ENCODE data around the gene WWOX. TPM values are rescaled to one million over a fixed set of nuclear protein-coding genes. Genes with fewer than 3 reads are reported as not detected.
A peak's percentile ranks its signal among the peaks of the same experiment; 100 is the strongest.

WWOX gene
- total RNA-seq, 1 donor from 2014 or later: 19.2 TPM

DNA sequence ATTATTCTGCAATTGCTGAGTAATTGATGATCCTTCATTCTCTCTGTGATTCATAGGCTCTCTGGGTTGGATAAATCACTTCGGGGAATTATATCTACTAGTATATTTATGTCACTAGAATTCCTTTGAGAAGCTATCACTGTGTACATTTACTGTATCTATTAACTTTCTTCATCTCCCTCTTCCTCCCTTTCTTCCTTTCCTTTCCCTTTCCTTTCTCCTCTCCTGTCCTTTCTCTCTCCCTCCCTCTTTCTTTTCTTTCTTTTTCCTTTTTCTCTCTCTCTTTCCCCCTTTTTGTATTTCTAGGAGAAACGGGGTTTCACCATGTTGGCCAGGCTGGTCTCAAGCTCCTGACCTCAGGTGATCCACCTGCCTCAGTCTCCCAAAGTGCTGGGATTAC is 711.8 kb downstream of the WWOX start:
- DNase-seq (no peak), ATAC-seq (no peak)
- Histone ChIP-seq H3K9me3 (no peaks in the 10 kb centered on the region), H3K4me3 (no peak overlapping the region), H3K27ac (no peak overlapping the region), H3K4me1 (no peaks in the 10 kb centered on the region), H3K27me3 (ENCODE audit: low read depth) (no peaks in the 10 kb centered on the region), H3K36me3 (no peaks in the 10 kb centered on the region)
- no peak for TF ChIP-seq CTCF (IDR thresholded peaks at IDR 0.05)
- intact Hi-C loops (cut with DNase I): no loop called here

- Histone ChIP-seq H3K27me3 (ENCODE audit: low read depth) (no peaks in the 10 kb centered on the region), H3K36me3 (no peaks in the 10 kb centered on the region), H3K27ac (no peak overlapping the region), H3K9me3 (no peaks in the 10 kb centered on the region), H3K4me3 (no peak overlapping the region), H3K4me1 (no peaks in the 10 kb centered on the region)
- intact Hi-C loops (cut with DNase I): no loop called here
- TF ChIP-seq CTCF (IDR thresholded peaks at IDR 0.05): no peak
- DNase-seq (no peak), ATAC-seq (no peak)
Observed at GRCh38 chr16:78812582-78812981, 713.1 kb downstream of the WWOX start.

DNA sequence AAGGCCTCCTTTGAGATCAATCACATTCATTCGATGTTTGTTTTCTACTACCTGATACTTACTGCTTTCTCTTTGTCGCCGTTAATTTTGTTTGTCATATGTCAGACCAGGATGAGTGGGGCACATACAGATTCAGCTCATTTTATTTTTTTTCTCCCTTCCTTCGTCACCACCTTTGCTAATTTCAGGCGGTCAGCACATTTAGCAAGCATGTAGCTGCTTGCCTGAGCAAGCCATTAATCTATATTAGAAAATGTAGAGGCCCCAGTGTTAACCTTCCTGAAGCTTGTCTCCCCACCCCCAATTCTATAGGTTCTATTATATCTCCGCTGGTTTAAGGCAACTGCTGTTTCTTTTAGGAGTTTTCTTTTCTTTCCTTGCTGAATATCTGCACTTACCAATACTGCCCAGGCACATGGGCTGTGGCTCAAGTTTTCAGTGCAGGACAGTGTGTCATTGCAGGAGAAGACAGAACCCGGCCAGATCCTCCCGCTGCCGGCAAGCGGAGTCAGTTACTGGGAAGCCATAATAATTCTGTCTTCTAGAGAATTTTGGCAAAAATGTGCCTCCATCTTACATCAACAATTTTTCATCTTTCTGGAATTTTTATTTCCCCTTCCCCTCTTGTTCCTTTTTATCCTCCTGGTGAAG is 714.3 kb downstream of the WWOX start:
- Histone ChIP-seq H3K36me3 (no peaks in the 10 kb centered on the region), H3K4me3 (no peak overlapping the region), H3K4me1 (no peaks in the 10 kb centered on the region), H3K9me3 (no peaks in the 10 kb centered on the region), H3K27ac (no peak overlapping the region), H3K27me3 (ENCODE audit: low read depth) (no peaks in the 10 kb centered on the region)
- TF ChIP-seq CTCF (IDR thresholded peaks at IDR 0.05): no peak
- intact Hi-C loops (cut with DNase I): no loop called here
- no peak for ATAC-seq
- DNase-seq: no peak

DNA sequence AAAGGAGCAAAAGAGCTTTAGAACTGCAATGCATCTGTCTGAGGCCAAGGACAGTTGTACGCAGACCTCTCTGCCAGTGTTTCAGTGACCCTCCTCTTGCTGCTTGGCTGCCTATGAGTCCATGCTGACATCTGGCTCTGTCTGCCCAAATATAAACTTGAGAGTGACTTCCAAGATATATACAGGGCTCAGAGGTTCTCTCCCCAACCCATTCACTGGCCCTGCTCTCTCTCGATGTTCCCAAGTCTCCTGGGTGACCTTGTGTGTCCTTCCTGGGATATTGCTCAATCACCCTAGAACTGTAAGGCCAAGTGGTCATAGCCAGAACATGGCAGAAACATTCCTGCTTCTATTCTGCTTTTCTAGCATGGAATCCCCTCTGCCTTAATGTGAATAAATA is 716.3 kb downstream of the WWOX start:
- ATAC-seq: peak in 1 of 2 donors; percentile 21
- intact Hi-C loops (cut with DNase I): no loop called here
- H3K27ac ChIP-seq: peak overlapping the region; percentile 47

GRCh38 chr16:78816499-78817195 is 717.2 kb downstream of the WWOX start:
- intact Hi-C loops (cut with DNase I): no loop called here
- DNase-seq: no peak
- H3K36me3 ChIP-seq: no peaks in the 10 kb centered on the region
- H3K4me3 ChIP-seq: no peak overlapping the region
- no peak for TF ChIP-seq CTCF (IDR thresholded peaks at IDR 0.05)
- H3K9me3 ChIP-seq: no peaks in the 10 kb centered on the region
- no peaks in the 10 kb centered on the region for H3K4me1 ChIP-seq
- H3K27ac ChIP-seq: no peak overlapping the region
- no peaks in the 10 kb centered on the region for H3K27me3 ChIP-seq (ENCODE audit: low read depth)
- ATAC-seq: peak; percentile 47 to 54

More for the DNA sequence above, 716.3 kb downstream of the WWOX start:
- no peaks in the 10 kb centered on the region for H3K9me3 ChIP-seq
- no peak overlapping the region for H3K4me3 ChIP-seq
- no peaks in the 10 kb centered on the region for H3K27me3 ChIP-seq (ENCODE audit: low read depth)
- no peak for TF ChIP-seq CTCF (IDR thresholded peaks at IDR 0.05)
- DNase-seq: no peak
- H3K4me1 ChIP-seq: no peaks in the 10 kb centered on the region
- H3K36me3 ChIP-seq: no peaks in the 10 kb centered on the region

Measured in lower lobe of right lung (tissue), 2 donors.